NCI-H187 treated with DMSO at 0.1 percent for 48 hours (cell line): Measurements from ENCODE around the gene MOV10L1.

Experiments used
- DNase-seq: peaks from one replicate; lab custom pipeline; 2025; lab: John Stamatoyannopoulos, UW

Gene MOV10L1

DNA sequence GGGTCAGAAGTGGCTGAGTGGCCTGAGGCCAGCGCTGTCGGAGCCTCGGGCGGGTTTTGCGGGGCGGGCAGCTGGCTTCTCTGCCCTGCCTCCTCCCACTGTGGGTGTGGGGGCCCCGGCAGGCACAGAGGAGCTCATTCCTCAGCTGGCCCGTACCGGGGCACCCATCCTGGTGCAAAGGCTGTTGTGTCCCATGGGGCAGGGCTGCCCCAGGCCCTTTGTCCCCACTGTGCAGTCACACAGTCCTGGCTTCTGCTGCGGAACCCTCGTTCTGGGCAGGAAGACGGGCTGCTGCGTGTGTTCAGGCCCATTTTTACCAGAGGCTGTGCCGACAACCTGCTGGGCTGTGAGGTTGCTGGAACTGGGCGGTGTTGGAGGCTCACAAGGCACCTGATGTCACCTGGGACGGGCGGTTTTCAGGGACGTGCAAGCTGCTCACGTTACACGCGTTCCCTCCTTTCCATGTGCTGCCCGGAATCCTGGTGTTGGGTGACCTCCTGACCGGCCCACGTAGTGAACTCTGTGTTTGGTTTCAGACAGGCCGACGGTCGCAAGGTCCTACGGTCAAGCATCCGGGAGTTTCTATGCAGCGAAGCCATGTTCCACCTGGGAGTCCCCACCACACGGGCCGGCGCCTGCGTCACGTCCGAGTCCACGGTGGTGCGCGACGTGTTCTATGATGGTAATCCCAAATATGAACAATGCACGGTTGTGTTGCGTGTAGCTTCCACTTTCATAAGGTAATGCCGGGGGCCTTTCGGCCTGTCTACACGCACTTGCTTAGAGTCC, 116.2 kb downstream of the MOV10L1 start:
- no peak for DNase-seq

DNA sequence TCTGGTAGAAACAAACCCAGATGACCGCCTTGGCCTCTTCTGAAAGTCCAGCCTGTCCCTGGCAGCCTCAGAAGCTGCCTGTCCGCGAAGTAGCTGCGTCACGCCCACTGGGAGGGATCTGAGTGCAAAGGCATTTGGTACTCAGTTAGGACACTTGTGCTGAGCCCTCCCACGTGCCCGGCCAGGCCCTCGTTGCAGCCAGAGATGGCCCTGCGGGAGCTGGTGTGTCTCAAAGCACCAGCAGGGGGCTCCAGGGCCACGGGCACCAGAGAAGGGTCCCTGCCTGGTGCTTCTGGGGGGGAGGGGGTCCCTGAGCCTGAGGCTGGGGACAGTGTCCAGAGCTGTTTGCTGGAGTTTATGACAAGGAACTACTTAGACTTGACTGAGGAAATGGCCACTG, 116.8 kb downstream of the MOV10L1 start:
- no peak for DNase-seq

DNA sequence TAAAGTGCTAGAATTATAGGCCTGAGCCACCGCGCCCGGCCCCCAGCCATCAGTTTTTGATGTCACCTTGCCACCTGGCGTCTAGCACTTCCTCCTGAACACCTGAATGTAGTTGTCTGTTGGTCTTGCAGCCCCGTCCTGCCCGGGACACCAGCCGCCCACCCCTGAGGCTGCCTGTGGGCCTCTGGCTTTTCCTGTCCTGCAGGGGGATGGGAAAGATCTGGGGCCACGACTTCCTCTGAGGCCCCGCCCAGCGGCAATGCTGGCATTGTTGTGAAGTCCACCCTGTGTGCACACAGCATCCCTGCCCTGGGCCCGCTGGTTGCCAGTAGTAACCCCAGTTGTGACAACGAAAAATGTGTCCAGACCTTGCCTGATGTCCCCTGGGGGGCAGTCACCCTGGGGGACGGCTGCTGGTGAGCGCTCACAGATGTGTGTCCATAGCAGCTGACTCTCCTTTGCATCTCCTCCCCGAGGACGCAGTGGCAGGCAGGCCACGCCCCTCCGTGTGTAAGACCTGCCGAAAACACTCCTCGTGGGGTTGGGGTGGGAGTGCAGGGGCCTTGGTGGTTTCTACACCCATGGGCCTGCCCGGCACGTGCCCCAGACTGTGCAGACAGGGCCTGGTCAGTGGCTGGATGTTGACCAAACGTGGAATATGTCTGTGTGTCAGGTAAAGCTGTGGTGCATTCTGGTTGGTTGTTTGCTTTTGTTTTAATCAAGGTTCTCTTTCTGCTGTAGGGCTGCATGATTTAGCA, 117.8 kb downstream of the MOV10L1 start:
- no peak for DNase-seq

DNA sequence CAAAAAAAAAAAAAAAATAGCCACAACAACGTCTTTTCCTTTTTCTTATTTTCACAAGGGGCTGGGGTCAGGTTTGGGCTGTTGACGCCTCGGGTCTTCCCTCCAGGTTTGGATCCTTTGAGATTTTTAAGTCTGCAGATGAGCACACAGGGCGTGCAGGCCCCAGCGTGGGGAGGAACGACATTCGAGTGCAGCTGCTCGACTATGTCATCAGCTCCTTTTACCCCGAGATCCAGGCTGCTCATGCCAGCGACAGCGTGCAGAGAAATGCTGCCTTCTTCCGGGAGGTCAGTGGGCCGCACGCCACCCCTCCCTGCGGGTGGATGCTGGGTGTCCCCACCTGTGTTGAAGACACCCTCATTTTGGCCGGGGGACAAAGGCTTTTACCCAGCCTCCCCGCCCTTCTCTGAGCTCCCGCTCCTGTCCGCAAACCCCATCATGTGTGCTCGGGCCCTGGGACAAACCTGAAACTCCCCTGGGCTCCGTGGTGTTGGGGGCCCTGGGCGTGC, 118.7 kb downstream of the MOV10L1 start:
- DNase-seq, result no peak

DNA sequence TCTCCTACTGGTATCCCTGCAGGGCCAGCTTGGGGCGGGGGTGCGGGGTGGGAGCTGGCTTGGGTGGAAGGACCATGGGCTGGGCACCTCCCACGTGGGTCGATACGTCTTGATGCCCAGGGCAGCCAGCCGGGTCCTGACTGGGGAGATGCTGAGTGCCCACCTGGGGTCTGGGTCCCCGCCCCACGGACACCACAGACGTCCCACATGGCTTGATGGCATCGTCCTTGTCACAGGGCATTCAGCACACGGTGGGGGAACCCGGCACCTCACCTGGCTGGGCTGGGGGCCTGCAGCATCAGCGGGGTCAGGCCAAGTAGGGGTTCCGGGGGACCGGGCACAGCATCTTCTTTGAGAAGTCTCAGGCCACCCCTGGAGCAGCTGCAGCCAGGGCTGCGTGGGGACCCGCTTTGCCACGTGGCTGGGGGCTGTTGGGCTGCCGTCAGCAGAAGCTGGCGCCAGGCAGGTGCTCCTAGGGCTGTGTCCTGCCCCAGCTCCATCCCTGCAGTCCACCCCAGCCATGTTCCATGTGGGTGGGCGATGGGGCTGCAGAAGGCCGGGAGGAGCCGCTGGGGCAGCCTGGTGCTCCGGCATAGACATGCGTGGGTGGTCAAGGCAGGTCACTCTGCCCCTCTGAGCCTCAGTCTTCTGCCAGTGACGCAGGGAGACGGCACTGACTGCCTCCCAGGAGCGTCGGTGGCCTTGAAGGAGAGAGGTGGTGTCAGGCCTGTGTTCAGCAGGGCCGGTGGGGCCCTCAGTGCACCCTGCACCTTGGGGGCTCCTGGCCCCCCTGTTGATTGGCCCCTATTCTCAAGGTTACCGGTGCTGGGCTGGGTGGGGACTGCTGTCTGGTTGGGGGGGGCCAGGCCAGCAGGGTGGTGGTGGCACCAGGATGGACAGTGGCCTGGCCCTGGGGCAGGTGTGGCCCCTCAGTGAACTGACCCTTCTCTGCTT, 119.4 kb downstream of the MOV10L1 start:
- DNase-seq, result no peak

DNA sequence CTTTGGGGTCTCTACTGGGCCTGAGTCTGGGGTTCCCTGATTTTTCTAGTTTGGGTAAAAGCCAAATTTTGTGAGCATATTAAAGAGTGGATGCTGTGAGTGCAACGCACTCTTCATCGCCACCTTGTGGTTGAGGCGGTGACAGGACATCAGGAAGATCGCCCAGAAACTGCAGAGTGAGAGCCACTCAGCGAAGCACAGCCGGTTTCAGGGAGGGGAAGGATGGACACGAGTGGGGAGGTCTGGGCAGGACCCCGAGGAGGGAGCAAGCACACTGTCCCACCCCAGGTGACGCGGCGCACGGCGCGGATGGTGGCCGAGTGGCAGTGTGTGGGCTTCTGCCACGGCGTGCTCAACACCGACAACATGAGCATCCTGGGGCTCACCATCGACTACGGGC, 120.1 kb downstream of the MOV10L1 start:
- DNase-seq, result no peak

DNA sequence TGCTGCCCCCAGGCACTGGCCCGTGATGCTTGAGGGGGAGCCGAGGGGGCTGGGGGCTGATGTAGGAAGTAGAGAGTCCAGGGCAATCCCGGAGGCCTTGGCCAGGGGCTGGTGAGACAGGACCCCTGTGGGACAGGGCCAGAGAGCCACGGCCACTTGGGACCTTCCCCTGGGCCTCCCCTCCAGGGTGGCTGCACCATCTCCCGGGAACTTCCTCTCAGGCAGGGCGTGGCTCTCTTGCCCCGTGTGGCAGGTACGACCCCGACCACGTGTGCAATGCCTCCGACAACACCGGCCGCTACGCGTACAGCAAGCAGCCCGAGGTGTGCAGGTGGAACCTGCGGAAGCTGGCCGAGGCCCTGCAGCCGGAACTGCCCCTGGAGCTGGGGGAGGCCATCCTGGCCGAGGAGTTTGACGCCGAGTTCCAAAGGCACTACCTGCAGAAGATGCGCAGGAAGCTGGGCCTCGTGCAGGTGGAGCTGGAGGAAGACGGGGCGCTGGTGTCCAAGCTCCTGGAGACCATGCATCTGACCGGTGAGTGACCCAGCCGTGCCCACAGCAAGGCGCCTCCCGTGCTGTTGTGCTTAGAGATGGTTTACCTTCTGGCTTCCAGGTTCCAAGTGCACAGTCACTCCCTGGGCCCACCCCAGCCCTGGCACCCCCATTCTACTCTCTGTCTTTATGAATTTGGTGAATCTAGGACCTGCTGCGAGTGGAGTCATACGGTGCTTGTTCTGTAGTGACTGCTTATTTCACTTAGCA, 120.8 kb downstream of the MOV10L1 start:
- DNase-seq, result no peak

DNA sequence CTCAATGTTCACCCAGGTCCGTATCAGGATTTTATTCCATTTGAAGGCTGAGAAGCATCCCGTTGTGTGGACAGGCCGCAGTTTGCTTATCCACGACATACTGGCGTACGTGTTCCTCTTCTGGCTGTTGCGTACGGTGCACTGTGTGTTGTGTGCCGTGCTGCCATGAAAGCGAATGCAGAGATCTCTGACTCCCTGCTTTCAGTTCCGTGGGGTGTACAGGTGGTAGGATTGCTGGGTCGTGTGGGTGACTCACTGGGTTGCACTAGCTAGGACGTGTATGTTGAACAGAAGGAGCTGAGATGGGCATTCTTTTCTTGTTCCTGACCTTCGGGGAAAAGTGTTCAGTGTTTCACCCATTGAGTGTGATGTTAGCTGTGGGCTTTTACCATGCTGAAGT, 121.3 kb downstream of the MOV10L1 start:
- DNase-seq, result no peak
